H9 (cell line): ENCODE measurements around the gene THTPA. TPM values are rescaled to one million over a fixed set of nuclear protein-coding genes. Genes with fewer than 3 reads are reported as not detected.
A peak's percentile ranks its signal among the peaks of the same experiment; 100 is the strongest.
"Not testable (repeated sequence)": the region's sequence is repeated elsewhere in the genome, so short reads cannot be mapped to it uniquely, and the experiment has no call there.

Source experiments
- DNase-seq: peaks from one replicate; pipeline ENCODE4 v3.0.0-alpha.2; 2017
- H2AFZ ChIP-seq: one replicate; pipeline ENCODE4 v1.6.1; 2013; ENCODE audit warnings: mild to moderate bottlenecking, low read length, control low read depth, moderate library complexity
- H2AK5ac ChIP-seq: 2 replicates; pipeline ENCODE4 v1.6.1; 2013; ENCODE audit warnings: low read length, control low read depth, mixed read lengths; ENCODE audit not compliant: insufficient read length
- H2BK120ac ChIP-seq: one replicate; pipeline ENCODE4 v1.6.1; 2013; ENCODE audit warnings: low read depth, mild to moderate bottlenecking, low read length, control low read depth, inconsistent platforms; ENCODE audit not compliant: poor library complexity, severe bottlenecking
- H2BK12ac ChIP-seq: 2 replicates; pipeline ENCODE4 v1.6.1; 2013; ENCODE audit warnings: low read length, control low read depth, mixed read lengths, low read depth; ENCODE audit not compliant: insufficient read length
- H2BK15ac ChIP-seq: 2 replicates; pipeline ENCODE4 v1.6.1; 2013; ENCODE audit warnings: low read depth, low read length, control low read depth
- H2BK20ac ChIP-seq: one replicate; pipeline ENCODE4 v1.6.1; 2013; ENCODE audit warnings: low read depth, mild to moderate bottlenecking, low read length, control low read depth, inconsistent platforms; ENCODE audit not compliant: poor library complexity, severe bottlenecking
- H2BK5ac ChIP-seq: 2 replicates; pipeline ENCODE4 v1.6.1; 2013; ENCODE audit warnings: low read length, control low read depth, mixed read lengths; ENCODE audit not compliant: insufficient read length
- H3K14ac ChIP-seq: 2 replicates; pipeline ENCODE4 v1.6.1; 2013; ENCODE audit warnings: low read length, control low read depth; ENCODE audit not compliant: insufficient read depth
- H3K18ac ChIP-seq: 2 replicates; pipeline ENCODE4 v1.6.1; 2013; ENCODE audit warnings: low read depth, mild to moderate bottlenecking, mixed read lengths, low read length, control low read depth; ENCODE audit not compliant: insufficient read length
- H3K23ac ChIP-seq: 2 replicates; pipeline ENCODE4 v1.6.1; 2013; ENCODE audit warnings: low read length, control low read depth, mixed read lengths, low read depth; ENCODE audit not compliant: insufficient read length
- H3K23me2 ChIP-seq: 2 replicates; pipeline ENCODE4 v1.6.1; 2013; ENCODE audit warnings: low read depth, mild to moderate bottlenecking, mixed read lengths, low read length, control low read depth; ENCODE audit not compliant: insufficient read length, poor library complexity, severe bottlenecking
- H3K27ac ChIP-seq: 2 replicates; pipeline ENCODE4 v1.5.1; 2013; ENCODE audit warnings: low read length, control low read depth, mixed read lengths, low read depth; ENCODE audit not compliant: insufficient read length
- H3K27me3 ChIP-seq: 2 replicates; pipeline ENCODE4 v1.6.1; 2013; ENCODE audit warnings: low read length, control low read depth, inconsistent platforms; ENCODE audit not compliant: insufficient read depth
- H3K4ac ChIP-seq: 2 replicates; pipeline ENCODE4 v1.6.1; 2013; ENCODE audit warnings: low read depth, mild to moderate bottlenecking, control low read depth, inconsistent platforms, low read length, moderate library complexity
- H3K4me1 ChIP-seq: 2 replicates; pipeline ENCODE4 v1.6.1; 2013; ENCODE audit warnings: low read length, control low read depth, inconsistent platforms; ENCODE audit not compliant: insufficient read depth
- H3K4me2 ChIP-seq: 2 replicates; pipeline ENCODE4 v1.6.1; 2013; ENCODE audit warnings: low read length, control low read depth, mixed read lengths; ENCODE audit not compliant: insufficient read length, insufficient read depth
- H3K56ac ChIP-seq: 2 replicates; pipeline ENCODE4 v1.6.1; 2013; ENCODE audit warnings: low read depth, mild to moderate bottlenecking, mixed read lengths, low read length, control low read depth; ENCODE audit not compliant: insufficient read length
- H3K79me1 ChIP-seq: 2 replicates; pipeline ENCODE4 v1.6.1; 2013; ENCODE audit warnings: low read depth, mild to moderate bottlenecking, moderate library complexity, low read length, control low read depth, inconsistent platforms; ENCODE audit not compliant: insufficient read depth, poor library complexity, severe bottlenecking
- H3K79me2 ChIP-seq: 2 replicates; pipeline ENCODE4 v1.6.1; 2013; ENCODE audit warnings: low read length, control low read depth, inconsistent platforms; ENCODE audit not compliant: insufficient read depth
- H3K9ac ChIP-seq: 2 replicates; pipeline ENCODE4 v1.6.1; 2013; ENCODE audit warnings: low read length, control low read depth, mixed read lengths; ENCODE audit not compliant: insufficient read length; ENCODE audit errors: extremely low read depth
- H3K9me3 ChIP-seq: one replicate; pipeline ENCODE4 v1.6.1; 2013; ENCODE audit warnings: low read depth, low read length, inconsistent platforms; ENCODE audit not compliant: control insufficient read depth
- H3T11ph ChIP-seq: one replicate; pipeline ENCODE4 v1.6.1; 2013; ENCODE audit warnings: mild to moderate bottlenecking, low read length, control low read depth, inconsistent platforms
- H4K20me1 ChIP-seq: one replicate; pipeline ENCODE4 v1.6.1; 2013; ENCODE audit not compliant: control insufficient read depth, insufficient read length, insufficient read depth
- H4K5ac ChIP-seq: 2 replicates; pipeline ENCODE4 v1.6.1; 2013; ENCODE audit warnings: low read depth, mild to moderate bottlenecking, mixed read lengths, low read length, control low read depth; ENCODE audit not compliant: insufficient read length
- H4K8ac ChIP-seq: replicated peaks from 2 replicates; pipeline ENCODE4 v1.6.1; 2013; ENCODE audit warnings: low read length, control low read depth, mixed read lengths, low read depth; ENCODE audit not compliant: insufficient read length
- H4K91ac ChIP-seq: 2 replicates; pipeline ENCODE4 v1.6.1; 2013; ENCODE audit warnings: low read depth, mild to moderate bottlenecking, moderate library complexity, mixed read lengths, low read length, control low read depth; ENCODE audit not compliant: insufficient read length
- H3K27ac Mint-ChIP-seq, 3 experiments: 2 replicates in 2 of 3; 3 replicates in 1 of 3; pipeline ENCODE4 v1.8.0; 2020 to 2021; ENCODE audit warnings: mixed read lengths in 3 of 3, mild to moderate bottlenecking in 1 of 3, moderate library complexity in 1 of 3
- H3K27me3 Mint-ChIP-seq: 2 replicates; pipeline ENCODE4 v1.8.0; 2021; ENCODE audit warnings: low read depth, mild to moderate bottlenecking, moderate library complexity, mixed read lengths
- H3K36me3 Mint-ChIP-seq, 3 experiments: 2 replicates in 2 of 3; 3 replicates in 1 of 3; pipeline ENCODE4 v1.8.0; 2020 to 2021; ENCODE audit warnings: low read depth in 3 of 3, mixed read lengths in 3 of 3; ENCODE audit not compliant: insufficient read depth in 1 of 3
- H3K4me1 Mint-ChIP-seq, 2 experiments: 2 replicates each; pipeline ENCODE4 v1.8.0; 2020; ENCODE audit warnings: mixed read lengths in 2 of 2
- H3K4me3 Mint-ChIP-seq, 2 experiments: 2 replicates in 1 of 2; 3 replicates in 1 of 2; pipeline ENCODE4 v1.8.0; 2020 to 2021; ENCODE audit warnings: mild to moderate bottlenecking in 2 of 2, mixed read lengths in 2 of 2, moderate library complexity in 1 of 2
- H3K9me3 Mint-ChIP-seq, 2 experiments: 2 replicates in 1 of 2; 3 replicates in 1 of 2; pipeline ENCODE4 v1.8.0; 2020; ENCODE audit warnings: mild to moderate bottlenecking in 2 of 2, mixed read lengths in 2 of 2, moderate library complexity in 1 of 2
- WGBS: extraction: QIAGEN DNeasy Blood & Tissue Kit; methylation state at CpG from one replicate; pipeline ENCODE4 v1.1.7; 2013; ENCODE audit warnings: missing lambda C conversion rate, low lambda C conversion rate, mixed read lengths; ENCODE audit not compliant: insufficient read length; ENCODE audit errors: extremely low coverage; 5-methylcytosine and 5-hydroxymethylcytosine counted together
- total RNA-seq: library from RNA; stranded (reverse); gene quantifications from 2 replicates; pipeline ENCODE4 v1.2.1, GENCODE V29; 2021
- TF ChIP-seq, protein P1 (sequence below): fragments of 200-600 bp; sonication (generic); conservative IDR thresholded peaks from 3 replicates; pipeline ENCODE4 v1.8.0; 2021; ENCODE audit warnings: antibody characterized with exemption, mild to moderate bottlenecking

The THTPA gene
- total RNA-seq, 1 experiment from 2014 or later, result 15.6 TPM

GRCh38 chr14:23536494-23536893 is 19.6 kb upstream of the THTPA start:
- no CpG with 5 or more reads among the region's 2 CpGs for WGBS
- Histone ChIP-seq H3K4me2 (peak overlapping the region; percentile 89), H2BK12ac (no peak overlapping the region), H3K23ac (no peak overlapping the region), H2AK5ac (no peak overlapping the region), H2AFZ (no peak overlapping the region), H2BK15ac (no peak overlapping the region), H4K8ac (no peak overlapping the region), H3T11ph (no peak overlapping the region), H3K79me1 (no peaks in the 10 kb centered on the region), H3K56ac (no peak overlapping the region), H4K20me1 (no peaks in the 10 kb centered on the region), H3K14ac (no peak overlapping the region), H3K4me1 (peaks cover 13% of the 10 kb centered on the region; the same call in 1 of the 2 replicates), H2BK20ac (no peak overlapping the region), H3K27me3 (no peaks in the 10 kb centered on the region), H3K9ac (no peak overlapping the region), H3K27ac (peak overlapping the region; percentile 96), H3K79me2 (no peaks in the 10 kb centered on the region), H3K4ac (no peak overlapping the region), H3K9me3 (no peaks in the 10 kb centered on the region), H4K5ac (no peak overlapping the region), H2BK120ac (no peak overlapping the region), H2BK5ac (no peak overlapping the region), H3K18ac (no peak overlapping the region), H4K91ac (no peak overlapping the region), H3K23me2 (peaks cover 19% of the 10 kb centered on the region)
- Mint-ChIP-seq H3K9me3 (no peaks in the 10 kb centered on the region; a peak in 1 of 5 replicates), H3K27me3 (no peaks in the 10 kb centered on the region), H3K4me1 (peaks cover 44 to 46% of the 10 kb centered on the region in 2 experiments), H3K36me3 (peaks cover 30 to 37% (median 36%) of the 10 kb centered on the region in 3 experiments; a peak in 6 of 7 replicates), H3K4me3 (peak overlapping the region in 1 of 2 experiments; percentile 80; a peak in 1 of 5 replicates), H3K27ac (peak overlapping the region; percentile 98 to 99 (median 99))
- TF ChIP-seq, protein P1, sequence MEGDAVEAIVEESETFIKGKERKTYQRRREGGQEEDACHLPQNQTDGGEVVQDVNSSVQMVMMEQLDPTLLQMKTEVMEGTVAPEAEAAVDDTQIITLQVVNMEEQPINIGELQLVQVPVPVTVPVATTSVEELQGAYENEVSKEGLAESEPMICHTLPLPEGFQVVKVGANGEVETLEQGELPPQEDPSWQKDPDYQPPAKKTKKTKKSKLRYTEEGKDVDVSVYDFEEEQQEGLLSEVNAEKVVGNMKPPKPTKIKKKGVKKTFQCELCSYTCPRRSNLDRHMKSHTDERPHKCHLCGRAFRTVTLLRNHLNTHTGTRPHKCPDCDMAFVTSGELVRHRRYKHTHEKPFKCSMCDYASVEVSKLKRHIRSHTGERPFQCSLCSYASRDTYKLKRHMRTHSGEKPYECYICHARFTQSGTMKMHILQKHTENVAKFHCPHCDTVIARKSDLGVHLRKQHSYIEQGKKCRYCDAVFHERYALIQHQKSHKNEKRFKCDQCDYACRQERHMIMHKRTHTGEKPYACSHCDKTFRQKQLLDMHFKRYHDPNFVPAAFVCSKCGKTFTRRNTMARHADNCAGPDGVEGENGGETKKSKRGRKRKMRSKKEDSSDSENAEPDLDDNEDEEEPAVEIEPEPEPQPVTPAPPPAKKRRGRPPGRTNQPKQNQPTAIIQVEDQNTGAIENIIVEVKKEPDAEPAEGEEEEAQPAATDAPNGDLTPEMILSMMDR, result no peak
- DNase-seq, result no peak

- H3K79me1 ChIP-seq, H3K27me3 ChIP-seq, H3K27me3 Mint-ChIP-seq, H2BK5ac ChIP-seq, H2BK20ac ChIP-seq, H3K23ac ChIP-seq, H2BK120ac ChIP-seq, H3K79me2 ChIP-seq, H2BK15ac ChIP-seq, H3K9me3 Mint-ChIP-seq, H3K4ac ChIP-seq, H4K5ac ChIP-seq, H2AK5ac ChIP-seq, H3K9me3 ChIP-seq, DNase-seq, H3K14ac ChIP-seq, H3T11ph ChIP-seq, H4K8ac ChIP-seq, H4K20me1 ChIP-seq, H2AFZ ChIP-seq, H3K56ac ChIP-seq, H4K91ac ChIP-seq, H2BK12ac ChIP-seq: not testable (repeated sequence)
- peak overlapping the region; percentile 96 for H3K27ac ChIP-seq
- Mint-ChIP-seq H3K4me1 (peaks cover 48 to 49% of the 10 kb centered on the region in 2 experiments), H3K4me3 (peak overlapping the region; percentile 80 to 89), H3K36me3 (peaks cover 29 to 36% (median 36%) of the 10 kb centered on the region in 3 experiments; a peak in 6 of 7 replicates), H3K27ac (peak overlapping the region; percentile 98 to 99 (median 99))
- H3K23me2 ChIP-seq, result peaks cover 19% of the 10 kb centered on the region
- peak overlapping the region; percentile 28 for H3K18ac ChIP-seq
- H3K4me1 ChIP-seq, result peaks cover 14% of the 10 kb centered on the region; the same call in 1 of the 2 replicates
- H3K4me2 ChIP-seq, result peak overlapping the region; percentile 89
- no CpG with 5 or more reads among the region's 6 CpGs for WGBS
- peak overlapping the region; percentile 40 for H3K9ac ChIP-seq
These were observed 19.2 kb upstream of the THTPA start for GRCh38 chr14:23536906-23537305.
